Natural killer cell (primary cell): ENCODE results near the gene B4GAT1. TPM values are rescaled to one million over a fixed set of nuclear protein-coding genes. Genes with fewer than 3 reads are reported as not detected.

Source experiments
- ATAC-seq, 3 donors: fragments of 150-1000 bp in 2 of 3; fragments of 200-7000 bp in 1 of 3; cut with Tn5 transposase; 1 replicate in 1 of 3; 2 replicates in 2 of 3; pipeline ENCODE4 v1.10.0; 2021; ENCODE audit warnings: mild to moderate bottlenecking in 2 of 3, moderate library complexity in 2 of 3
- DNase-seq, 2 donors: peaks; one replicate each; pipeline versions ENCODE4 v3.0.0 to v3.0.0-alpha.2; 2013 to 2021; ENCODE audit warnings: mixed read lengths in 1 of 2
- H3K27ac ChIP-seq: one replicate; pipeline ENCODE4 v1.5.1; 2013; ENCODE audit warnings: mild to moderate bottlenecking, low read length
- H3K27me3 ChIP-seq: one replicate; pipeline ENCODE4 v1.6.1; 2013; ENCODE audit warnings: low read length; ENCODE audit not compliant: control insufficient read depth, insufficient read depth
- H3K36me3 ChIP-seq: one replicate; pipeline ENCODE4 v1.6.1; 2013; ENCODE audit warnings: low read length; ENCODE audit not compliant: control insufficient read depth, insufficient read depth
- H3K4me1 ChIP-seq: one replicate; pipeline ENCODE4 v1.6.1; 2013; ENCODE audit warnings: low read length; ENCODE audit not compliant: control insufficient read depth, insufficient read depth
- H3K4me3 ChIP-seq: one replicate; pipeline ENCODE4 v1.5.1; 2013; ENCODE audit warnings: low read length
- H3K9me3 ChIP-seq: one replicate; pipeline ENCODE4 v1.6.1; 2013; ENCODE audit warnings: low read length; ENCODE audit not compliant: control insufficient read depth, insufficient read depth
- H3K27ac Mint-ChIP-seq, 2 donors: one replicate each; pipeline ENCODE4 v1.8.0; 2022; ENCODE audit warnings: mild to moderate bottlenecking in 2 of 2, mixed read lengths in 2 of 2, moderate library complexity in 1 of 2
- H3K27me3 Mint-ChIP-seq, 2 donors: one replicate each; pipeline ENCODE4 v1.8.0; 2022; ENCODE audit warnings: low read depth in 2 of 2, mixed read lengths in 2 of 2
- H3K36me3 Mint-ChIP-seq: one replicate; pipeline ENCODE4 v1.8.0; 2022; ENCODE audit warnings: mixed read lengths
- H3K4me1 Mint-ChIP-seq, 2 donors: one replicate each; pipeline ENCODE4 v1.8.0; 2022; ENCODE audit warnings: mixed read lengths in 2 of 2
- H3K4me3 Mint-ChIP-seq: one replicate; pipeline ENCODE4 v1.8.0; 2022; ENCODE audit warnings: mild to moderate bottlenecking, moderate library complexity, mixed read lengths
- H3K9me3 Mint-ChIP-seq, 2 donors: one replicate each; pipeline ENCODE4 v1.8.0; 2022; ENCODE audit warnings: mixed read lengths in 2 of 2
- CTCF ChIP-seq: fragments of 200-600 bp; IDR thresholded peaks from one replicate; pipeline ENCODE4 v1.8.0; 2022; ENCODE audit warnings: antibody characterized with exemption
- WGBS: methylation state at CpG from one replicate; pipeline ENCODE4 v1.1.7; 2013; ENCODE audit warnings: missing lambda C conversion rate; ENCODE audit not compliant: insufficient coverage; 5-methylcytosine and 5-hydroxymethylcytosine counted together
- intact Hi-C: fragments of 100-400 bp; cut with micrococcal nuclease; formaldehyde crosslinking; loops from one replicate; pipeline ENCODE4 v1.14.2; 2022
- total RNA-seq, 4 donors: library from RNA; stranded (reverse); fragments of 120-200 nt in 1 of 4; gene quantifications; one replicate each; pipeline versions ENCODE4 v1.2.3 to v1.2.4, GENCODE V29; 2013 to 2022

B4GAT1 gene
- 1 to 10 TPM; 2.0 to 4.2 (median 2.5) TPM for total RNA-seq
- total RNA-seq (2013) = 5.4 TPM

GRCh38 chr11:66347425-66348276, at the start of gene B4GAT1:
B4GAT1 (minus strand) TSS chr11:66347629; CDS start chr11:66347545, 84 bp downstream.
- Mint-ChIP-seq H3K4me3 (peak within 1 kb of the TSS; percentile 93), H3K36me3 (no peaks in the 10 kb centered on the region), H3K9me3 (no peaks in the 10 kb centered on the region), H3K27ac (peak within 1 kb of the TSS; percentile 92 to 96), H3K27me3 (peaks cover 0 to 3% of the 10 kb centered on the region in 2 donors), H3K4me1 (peaks cover 34 to 38% of the 10 kb centered on the region in 2 donors)
- DNase-seq (peak; percentile 75 to 93), ATAC-seq (peak; percentile 43 to 53 (median 48))
- Histone ChIP-seq H3K36me3 (no peaks in the 10 kb centered on the region), H3K27me3 (no peaks in the 10 kb centered on the region), H3K27ac (peak within 1 kb of the TSS; percentile 57), H3K4me1 (peaks cover 46% of the 10 kb centered on the region), H3K9me3 (no peaks in the 10 kb centered on the region), H3K4me3 (peak within 1 kb of the TSS; percentile 82)
- intact Hi-C loops = loop anchor here (1.0 to 10.0 kb wide), 2 partner anchors 36 to 1263 kb away; partner anchors contain the start of genes CDCA5 and ZFPL1
- WGBS = under 1% methylated on average over 100 of the region's 101 CpGs
- TF ChIP-seq CTCF = no peak

- H3K4me1 ChIP-seq = peaks cover under 1% of the 10 kb centered on the region
- ATAC-seq = no peak
- Mint-ChIP-seq H3K9me3 (no peaks in the 10 kb centered on the region), H3K27me3 (peaks cover 0 to 9% of the 10 kb centered on the region in 2 donors), H3K4me3 (no peak overlapping the region), H3K4me1 (no peaks in the 10 kb centered on the region), H3K36me3 (no peaks in the 10 kb centered on the region), H3K27ac (no peak overlapping the region)
- DNase-seq = no peak
- 100% methylated on average over 1 of the region's 3 CpGs for WGBS
- no peak for TF ChIP-seq CTCF
- intact Hi-C loops = no loop called here
- no peak overlapping the region for H3K4me3 ChIP-seq
- no peaks in the 10 kb centered on the region for H3K27me3 ChIP-seq
- no peaks in the 10 kb centered on the region for H3K36me3 ChIP-seq
- H3K9me3 ChIP-seq = no peaks in the 10 kb centered on the region
- no peak overlapping the region for H3K27ac ChIP-seq
Observed at GRCh38 chr11:66393954-66394353, 46.5 kb upstream of the B4GAT1 start.

GRCh38 chr11:66391322-66391721, 43.9 kb upstream of the B4GAT1 start:
- intact Hi-C loops = no loop called here
- WGBS = 56% methylated on average over 5 of the region's 6 CpGs
- H3K36me3 Mint-ChIP-seq = no peaks in the 10 kb centered on the region
- H3K27ac ChIP-seq = no peak overlapping the region
- no peaks in the 10 kb centered on the region for H3K9me3 Mint-ChIP-seq
- ATAC-seq (no peak), DNase-seq (no peak)
- peaks cover 1 to 3% of the 10 kb centered on the region in 2 donors for H3K4me1 Mint-ChIP-seq
- no peaks in the 10 kb centered on the region for H3K27me3 ChIP-seq
- H3K9me3 ChIP-seq = no peaks in the 10 kb centered on the region
- H3K27ac Mint-ChIP-seq = no peak overlapping the region
- no peak overlapping the region for H3K4me3 Mint-ChIP-seq
- no peaks in the 10 kb centered on the region for H3K36me3 ChIP-seq
- H3K4me1 ChIP-seq = peaks cover 5% of the 10 kb centered on the region
- no peak overlapping the region for H3K4me3 ChIP-seq
- H3K27me3 Mint-ChIP-seq = peaks cover 0 to 7% of the 10 kb centered on the region in 2 donors
- no peak for TF ChIP-seq CTCF
